Hepatic stellate cell (primary cell): ENCODE data around the gene TSG101.

ENCODE experiments used
- DNase-seq: peaks from one replicate; pipeline ENCODE4 v3.0.0; 2011; ENCODE audit warnings: low spot score

TSG101 gene

GRCh38 chr11:18492888-18493287 lies 33.9 kb downstream of the TSG101 start:
- no peak for DNase-seq

DNA sequence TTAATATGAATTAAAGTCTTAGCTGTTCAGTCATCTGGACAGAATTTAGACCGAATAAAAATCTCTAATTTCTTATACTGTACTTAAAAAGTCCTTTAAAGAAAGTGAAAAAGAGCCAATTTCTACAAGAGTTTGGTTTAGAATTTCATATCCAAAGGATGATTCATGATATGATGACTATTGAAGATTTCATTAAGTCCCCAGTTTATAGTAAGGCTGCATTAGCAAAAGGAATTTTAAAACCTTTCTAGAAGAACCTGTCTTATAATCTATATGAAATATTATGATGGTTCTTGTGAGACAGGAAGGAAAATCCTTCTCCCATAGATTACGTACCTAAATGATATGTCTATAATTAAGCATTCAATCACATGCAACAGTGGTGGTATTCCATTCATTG lies 34.8 kb downstream of the TSG101 start:
- no peak for DNase-seq

DNA sequence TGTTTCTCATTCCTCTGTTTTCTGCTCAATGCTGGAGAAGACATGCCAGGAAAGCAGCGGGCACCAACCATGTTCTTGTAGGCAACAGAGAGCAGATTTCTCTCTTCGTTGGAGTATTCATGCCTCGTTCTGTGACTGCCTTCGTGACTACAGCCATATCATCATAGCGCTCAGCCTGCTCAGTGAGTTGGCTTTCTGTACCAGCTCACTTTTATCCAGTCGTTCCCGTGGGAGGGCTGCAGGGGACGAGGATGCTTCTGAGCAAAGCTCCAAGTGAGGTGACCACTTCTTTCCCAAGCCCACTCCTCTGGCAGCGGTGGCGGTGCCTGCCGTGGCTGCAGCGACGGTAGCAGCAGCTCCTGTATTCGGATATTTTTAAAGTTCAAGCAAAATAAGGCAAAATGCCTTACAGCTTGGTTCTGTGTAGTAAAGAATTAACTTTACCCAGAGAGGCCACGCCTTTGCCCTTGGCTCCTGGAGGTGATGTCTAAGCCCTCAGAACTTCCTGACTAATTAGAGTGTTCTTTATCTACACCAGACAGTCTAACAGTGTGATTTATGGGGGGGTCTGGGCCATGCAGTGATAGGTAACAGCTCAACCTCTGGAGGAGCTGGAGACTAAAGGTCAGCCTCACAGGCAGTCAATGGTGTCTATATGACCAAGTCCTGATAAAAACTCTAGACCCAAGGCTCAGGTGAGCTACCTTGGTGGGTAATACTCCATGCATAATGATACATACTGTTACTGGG lies 35.8 kb downstream of the TSG101 start:
- DNase-seq, result no peak

- no peak for DNase-seq
These were observed 36.4 kb downstream of the TSG101 start for GRCh38 chr11:18490319-18490718.

- no peak for DNase-seq
These were observed 40.7 kb downstream of the TSG101 start for GRCh38 chr11:18485913-18486528.

DNA sequence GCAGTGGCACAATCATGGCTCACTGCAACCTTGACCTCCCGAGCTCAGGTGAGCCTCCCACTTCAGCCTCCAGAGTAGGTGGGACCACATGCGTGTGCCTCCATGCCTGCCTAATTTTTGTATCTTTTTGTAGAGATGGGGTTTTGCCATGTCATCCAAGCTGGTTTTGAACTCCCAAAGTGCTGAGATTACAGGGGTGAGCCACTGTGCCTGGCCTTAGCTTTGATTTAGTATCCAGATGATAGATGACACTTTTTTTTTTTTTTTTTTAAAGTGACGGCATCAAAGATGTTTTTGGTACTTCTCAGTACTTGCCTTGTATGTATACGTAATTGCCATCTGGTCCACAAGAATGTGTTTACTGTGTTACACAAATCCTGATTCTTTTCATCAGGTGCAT lies 47.7 kb downstream of the TSG101 start:
- DNase-seq, result no peak

DNA sequence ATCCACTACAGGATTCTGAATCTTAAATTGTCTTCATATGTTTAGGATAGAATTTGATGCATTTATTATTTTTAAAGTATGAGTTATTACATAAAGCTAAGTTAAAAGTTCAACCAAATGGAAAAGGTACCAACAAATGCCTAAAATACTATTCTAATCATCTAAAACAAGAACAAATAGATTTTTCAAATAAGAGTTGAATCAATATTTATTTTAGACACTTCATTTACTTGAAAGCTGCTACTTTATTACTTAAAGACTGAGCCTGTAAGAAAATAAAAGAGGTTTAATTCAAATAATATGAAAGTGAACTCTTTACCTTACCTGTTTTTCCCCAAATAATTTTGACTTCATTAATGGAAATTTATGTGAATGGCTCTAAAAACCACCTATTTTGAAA lies 54.2 kb downstream of the TSG101 start:
- DNase-seq, result no peak

GRCh38 chr11:18471995-18472394 lies 54.7 kb downstream of the TSG101 start:
- DNase-seq, result no peak

DNA sequence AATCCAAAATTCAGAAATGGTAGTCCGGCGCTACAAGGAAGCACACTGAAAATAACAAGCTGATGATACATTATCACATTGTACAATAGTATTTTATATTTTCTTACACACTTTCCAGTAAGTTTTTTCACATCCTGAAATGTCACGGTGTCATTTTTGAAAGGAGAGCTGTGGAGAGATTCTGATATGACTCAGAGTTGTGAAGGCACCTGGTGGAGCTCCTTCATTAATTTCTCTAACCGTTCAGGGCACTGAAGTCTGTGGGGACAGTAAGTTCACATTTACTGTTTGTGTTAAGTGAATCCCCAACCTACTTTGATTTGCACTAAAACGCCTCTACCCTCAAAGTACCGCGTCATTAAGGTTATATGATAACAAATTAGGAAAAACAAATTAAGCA lies 57.8 kb downstream of the TSG101 start:
- DNase-seq, result no peak

- no peak for DNase-seq
These were observed 58.7 kb downstream of the TSG101 start for GRCh38 chr11:18468059-18468458.

DNA sequence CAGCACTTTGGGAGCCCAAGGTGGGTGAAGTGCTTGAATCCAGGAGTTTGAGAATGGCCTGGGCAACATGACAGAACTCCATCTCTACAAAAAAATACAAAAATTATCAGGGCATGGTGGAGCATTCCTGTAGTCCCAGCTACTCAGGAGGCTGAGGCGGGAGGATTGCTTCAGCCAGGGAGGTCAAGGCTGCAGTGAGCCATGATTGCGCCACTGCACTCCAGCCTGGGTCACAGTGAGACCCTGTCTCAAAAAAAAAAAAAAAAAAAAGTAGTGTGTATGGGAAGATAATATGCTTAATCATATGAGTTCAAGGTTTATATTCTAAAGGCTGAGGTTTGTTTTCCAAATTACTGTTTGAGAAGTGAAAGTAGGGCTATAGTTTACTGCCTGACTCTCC lies 60.3 kb downstream of the TSG101 start:
- DNase-seq, result no peak

GRCh38 chr11:18463439-18463838 lies 63.3 kb downstream of the TSG101 start:
- no peak for DNase-seq

DNA sequence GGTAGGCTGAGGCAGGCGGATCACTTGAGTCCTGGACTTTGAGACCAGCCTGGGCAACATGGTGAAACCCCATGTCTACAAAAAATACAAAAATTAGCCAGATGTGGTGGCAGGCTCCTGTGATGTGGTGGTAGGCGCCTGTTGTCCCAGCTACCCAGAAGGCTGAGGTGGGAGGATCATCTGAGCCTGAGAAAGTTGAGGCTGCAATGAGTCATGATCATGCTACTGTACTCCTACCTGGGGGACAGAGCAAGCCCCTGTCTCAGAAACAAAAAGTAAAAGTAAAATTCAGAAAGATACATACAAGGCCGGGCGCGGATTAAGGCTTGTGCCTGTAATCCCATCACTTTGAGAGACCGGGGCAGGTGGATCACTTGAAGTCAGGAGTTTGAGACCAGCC lies 64.8 kb downstream of the TSG101 start:
- DNase-seq, result no peak

- no peak for DNase-seq
These were observed 67.1 kb downstream of the TSG101 start for GRCh38 chr11:18459634-18460033.

- DNase-seq, result no peak
These were observed 69.3 kb downstream of the TSG101 start for GRCh38 chr11:18457450-18457849.

GRCh38 chr11:18455686-18456372 lies 70.9 kb downstream of the TSG101 start, which contains the start of gene LDHAL6A:
LDHAL6A (plus strand) TSS chr11:18455856; CDS start chr11:18456681, 825 bp downstream.
- DNase-seq, result no peak

- DNase-seq, result peak; percentile 38
These were observed 73.8 kb downstream of the TSG101 start for GRCh38 chr11:18452927-18453326.

DNA sequence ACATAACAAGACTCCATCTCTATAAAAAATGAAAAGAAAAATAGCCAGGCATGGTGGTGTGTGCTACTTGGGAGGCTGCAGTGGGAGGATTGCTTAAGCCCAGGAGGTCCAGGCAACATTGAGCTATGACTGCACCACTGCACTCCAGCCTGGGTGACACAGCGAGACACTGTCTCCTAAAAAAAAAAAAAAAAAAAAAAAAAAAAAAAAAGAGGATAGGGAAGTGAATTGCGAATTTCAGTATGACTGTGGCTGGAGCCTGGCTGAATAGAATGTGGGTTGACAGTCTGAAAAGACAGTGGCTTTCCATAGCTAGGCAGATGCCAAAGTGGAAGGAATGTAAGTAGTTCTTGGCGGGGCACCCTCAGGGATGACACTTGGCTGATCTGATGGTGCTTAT lies 77.5 kb downstream of the TSG101 start:
- DNase-seq, result no peak

GRCh38 chr11:18438691-18439090 lies 88.1 kb downstream of the TSG101 start:
- DNase-seq, result no peak
